GM21528 (cell line): ENCODE measurements around the gene NQO2.
A peak's percentile ranks its signal among the peaks of the same experiment; 100 is the strongest.

Experiments
- ATAC-seq: cut with Tn5 transposase; IDR thresholded peaks from one replicate; pipeline ENCODE4 v1.9.1; 2021; ENCODE audit warnings: mild to moderate bottlenecking, moderate library complexity; ENCODE audit not compliant: unreplicated experiment, low FRiP score

NQO2 gene

GRCh38 chr6:3068329-3069214 lies 68.9 kb downstream of the NQO2 start, which contains the start of gene RIPK1:
Gene RIPK1, plus strand, starts transcription at chr6:3068494. Its CDS starts 8,330 bp downstream, at chr6:3076824.
- ATAC-seq: peak; percentile 79
